ENCODE results near the gene SPEM3.

DNA sequence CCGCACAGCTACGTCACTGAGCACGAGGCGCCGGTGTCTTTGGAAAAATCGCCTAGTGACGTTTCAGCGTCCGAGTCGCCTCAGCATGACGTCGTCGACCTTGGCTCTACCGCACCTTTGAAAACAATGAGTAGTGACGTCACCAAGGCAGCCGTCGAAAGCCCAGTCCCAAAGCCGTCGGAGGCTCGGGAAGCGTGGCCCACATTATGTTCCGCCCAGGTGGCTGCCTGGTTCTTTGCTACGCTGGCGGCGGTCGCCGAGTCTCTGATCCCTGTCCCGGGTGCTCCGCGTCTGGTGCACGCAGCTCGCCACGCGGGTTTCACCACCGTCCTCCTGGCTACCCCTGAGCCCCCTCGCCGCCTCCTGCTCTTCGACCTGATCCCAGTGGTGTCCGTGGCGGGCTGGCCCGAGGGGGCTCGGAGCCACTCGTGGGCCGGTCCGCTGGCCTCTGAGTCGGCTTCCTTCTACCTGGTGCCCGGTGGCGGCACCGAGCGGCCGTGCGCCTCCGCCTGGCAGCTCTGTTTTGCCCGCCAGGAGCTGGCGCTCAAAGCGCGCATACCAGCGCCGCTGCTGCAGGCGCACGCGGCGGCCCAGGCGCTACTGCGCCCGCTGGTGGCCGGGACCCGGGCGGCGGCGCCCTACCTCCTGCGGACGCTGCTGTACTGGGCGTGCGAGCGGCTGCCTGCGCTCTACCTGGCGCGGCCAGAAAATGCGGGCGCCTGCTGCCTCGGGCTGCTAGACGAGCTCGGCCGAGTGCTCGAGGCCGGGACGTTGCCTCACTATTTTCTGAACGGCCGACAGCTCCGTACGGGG lies 8.1 kb downstream of the SPEM3 start:
- TF ChIP-seq CTCF (conservative IDR thresholded peaks at IDR 0.05): peak; percentile 89
- TF ChIP-seq ZFX (IDR thresholded peaks at IDR 0.05): no peak

Measured in C4-2B (cell line).